Upper lobe of right lung (tissue), 1 donor: ENCODE results near the gene YKT6. TPM values are rescaled to one million over a fixed set of nuclear protein-coding genes. Genes with fewer than 3 reads are reported as not detected.
A peak's percentile ranks its signal among the peaks of the same experiment; 100 is the strongest.

Source experiments
- ATAC-seq: fragments of 200-7000 bp; cut with Tn5 transposase; one replicate; pipeline ENCODE4 v1.9.1; 2020; ENCODE audit warnings: mild to moderate bottlenecking, moderate library complexity
- DNase-seq: peaks from one replicate; pipeline ENCODE4 v3.0.0-alpha.2; 2020
- H3K27ac ChIP-seq: fragments of 200-600 bp; one replicate; pipeline ENCODE4 v1.8.0; 2022
- H3K27me3 ChIP-seq: fragments of 200-600 bp; one replicate; pipeline ENCODE4 v1.8.0; 2022; ENCODE audit warnings: mild to moderate bottlenecking
- H3K36me3 ChIP-seq: fragments of 200-600 bp; one replicate; pipeline ENCODE4 v1.8.0; 2022
- H3K4me1 ChIP-seq: fragments of 200-600 bp; one replicate; pipeline ENCODE4 v1.8.0; 2022
- H3K4me3 ChIP-seq: fragments of 200-600 bp; one replicate; pipeline ENCODE4 v1.8.0; 2022; ENCODE audit warnings: mild to moderate bottlenecking
- H3K9me3 ChIP-seq: fragments of 200-600 bp; one replicate; pipeline ENCODE4 v1.8.0; 2022
- CTCF ChIP-seq: fragments of 200-600 bp; IDR thresholded peaks from one replicate; pipeline ENCODE4 v1.8.0; 2022; ENCODE audit warnings: antibody characterized with exemption
- intact Hi-C: fragments of 100-400 bp; cut with DNase I; formaldehyde crosslinking; loops from one replicate; pipeline ENCODE4 v1.11.0; 2022
- total RNA-seq: library from RNA; stranded (reverse); fragmentation: NEBNext Ultra II Directional; extraction: Animal tissue kit (Norgen Biotek cat#: 25700); gene quantifications from one replicate; pipeline ENCODE4 v1.2.1, GENCODE V29; 2021
- donor health status: DM: no; HTN: yes; CAD: no; lungs with severe emphysema.

The YKT6 gene
- total RNA-seq, 1 donor from 2014 or later, result 54.7 TPM

DNA sequence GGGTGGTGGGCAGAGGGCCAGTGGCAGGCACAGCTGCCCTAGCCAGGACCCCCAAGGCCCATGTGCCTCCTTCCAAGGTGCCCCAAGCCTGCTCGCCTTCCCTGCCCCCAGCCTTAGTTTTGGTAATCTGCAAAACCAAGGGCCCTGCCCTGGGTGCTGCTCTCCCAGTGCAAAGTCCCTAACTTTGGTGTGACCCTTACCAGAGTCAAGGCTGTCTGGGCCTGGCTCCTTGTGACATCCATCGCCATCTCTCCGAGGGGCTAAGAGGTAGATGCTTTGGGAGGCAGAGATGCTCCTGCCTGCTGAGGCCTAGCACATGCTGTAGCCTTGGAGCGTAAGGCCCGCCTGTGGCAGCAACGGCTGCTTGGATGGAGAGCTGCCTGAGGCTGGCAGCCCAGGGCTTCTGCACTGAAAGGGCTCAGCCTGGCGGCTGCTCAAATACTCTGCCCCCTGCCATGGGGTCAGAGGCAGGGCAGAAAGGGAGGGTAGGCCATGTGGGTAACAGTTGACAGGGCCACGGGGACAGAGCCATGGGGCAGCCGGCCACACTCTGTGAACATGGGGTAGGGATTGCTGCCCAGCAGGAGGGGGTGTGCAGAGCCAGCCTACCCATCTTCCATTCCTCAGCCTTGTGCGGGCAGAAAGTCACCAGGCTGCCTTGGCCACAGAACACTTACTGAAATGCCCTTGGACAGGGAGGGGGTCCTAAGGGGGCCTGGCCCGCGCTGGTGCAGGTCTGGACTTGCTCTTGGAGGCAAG, 41.7 kb upstream of the YKT6 start:
- intact Hi-C loops, result no loop called here
- ATAC-seq (no peak), DNase-seq (no peak)

DNA sequence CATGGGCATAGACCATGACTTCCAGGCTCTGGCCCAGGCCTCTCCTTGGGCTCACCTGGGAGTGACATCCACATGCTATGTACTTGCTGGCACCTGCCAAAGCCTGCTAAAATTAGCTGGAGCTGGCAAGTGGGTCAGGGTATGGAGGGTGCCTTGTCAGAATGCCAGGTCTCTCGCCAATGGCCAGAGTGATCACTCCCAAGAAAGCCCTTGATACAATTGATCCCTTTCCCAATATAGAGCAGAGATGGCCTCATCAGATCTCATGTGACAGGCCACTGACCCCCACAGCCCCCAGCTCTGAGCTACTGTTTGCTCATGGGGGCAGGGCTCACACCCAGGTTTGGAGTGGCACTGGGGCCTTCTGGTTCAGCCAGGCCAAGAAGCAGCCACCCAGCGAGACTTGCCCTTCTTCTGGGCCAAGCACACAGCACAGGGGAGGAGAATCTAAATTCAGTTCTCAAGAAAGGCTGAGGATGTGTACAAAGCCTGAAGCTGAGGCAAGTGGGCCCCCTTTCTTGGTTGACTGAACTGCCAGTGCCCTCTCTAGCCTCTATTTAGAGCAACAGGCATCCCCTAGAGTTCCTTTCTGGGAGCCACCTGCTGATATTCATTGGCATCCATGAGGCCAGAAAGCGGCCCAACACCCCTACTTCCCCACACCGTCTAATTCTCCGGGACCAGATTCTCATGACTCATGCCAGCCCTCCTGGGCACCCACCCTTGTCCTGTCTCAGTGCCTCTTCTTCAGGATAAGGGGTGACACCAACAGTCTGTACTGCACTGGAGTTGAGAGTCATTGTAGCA, 40.8 kb upstream of the YKT6 start:
- H3K27ac ChIP-seq, result no peak overlapping the region
- no peaks in the 10 kb centered on the region for H3K4me1 ChIP-seq
- H3K27me3 ChIP-seq, result no peaks in the 10 kb centered on the region
- no peak for TF ChIP-seq CTCF
- H3K36me3 ChIP-seq, result no peaks in the 10 kb centered on the region
- ATAC-seq, result peak; percentile 16
- H3K4me3 ChIP-seq, result no peak overlapping the region
- H3K9me3 ChIP-seq, result no peaks in the 10 kb centered on the region
- intact Hi-C loops, result no loop called here
- no peak for DNase-seq

More for the DNA sequence above, 41.7 kb upstream of the YKT6 start:
- TF ChIP-seq CTCF, result no peak
- Histone ChIP-seq H3K27me3 (no peaks in the 10 kb centered on the region), H3K4me1 (no peaks in the 10 kb centered on the region), H3K9me3 (no peaks in the 10 kb centered on the region), H3K4me3 (no peak overlapping the region), H3K27ac (no peak overlapping the region), H3K36me3 (no peaks in the 10 kb centered on the region)

DNA sequence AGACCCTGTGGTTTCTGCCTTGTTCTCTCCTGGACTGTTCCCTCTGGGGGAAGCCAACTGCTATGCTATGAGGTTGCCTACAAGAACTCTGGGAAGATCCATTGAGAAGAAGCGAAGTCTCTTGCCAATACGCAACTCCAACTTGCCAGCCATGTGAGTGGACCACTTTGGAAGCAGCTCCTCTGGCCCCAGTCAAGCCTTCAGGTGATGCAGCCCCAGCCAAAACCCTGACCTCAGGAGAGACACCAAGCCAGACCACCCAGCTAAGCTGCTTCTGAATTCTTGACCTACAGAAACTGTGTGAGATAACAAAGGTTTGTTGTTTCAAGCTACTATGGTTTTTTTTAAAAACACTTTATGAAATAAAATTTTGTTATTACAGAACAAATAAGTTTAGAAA, 39.4 kb upstream of the YKT6 start:
- Histone ChIP-seq H3K4me3 (no peak overlapping the region), H3K27me3 (no peaks in the 10 kb centered on the region), H3K4me1 (no peaks in the 10 kb centered on the region), H3K9me3 (no peaks in the 10 kb centered on the region), H3K27ac (no peak overlapping the region), H3K36me3 (no peaks in the 10 kb centered on the region)
- ATAC-seq, result no peak
- intact Hi-C loops, result no loop called here
- no peak for DNase-seq
- TF ChIP-seq CTCF, result no peak

DNA sequence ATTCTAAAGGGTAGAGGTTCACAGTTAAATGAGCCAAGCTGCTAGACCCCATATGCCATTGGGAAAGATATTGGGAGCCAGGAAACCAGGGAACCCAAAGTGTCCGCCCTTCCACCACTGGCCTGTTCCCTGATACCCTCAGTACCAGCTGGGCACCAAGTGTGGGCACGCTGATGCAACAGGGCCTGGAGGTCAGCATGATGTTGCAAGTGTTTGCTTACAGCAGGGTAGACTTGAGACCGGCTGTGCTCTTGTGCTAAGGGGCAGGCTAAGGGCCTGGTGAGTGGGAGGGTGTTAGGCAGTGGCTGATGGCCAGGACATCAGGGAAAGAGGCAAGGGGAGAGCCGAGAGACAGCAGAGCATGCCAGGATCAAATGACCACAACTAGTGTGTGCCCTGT, 38.6 kb upstream of the YKT6 start:
- H3K27ac ChIP-seq, result no peak overlapping the region
- DNase-seq (peak; percentile 79), ATAC-seq (peak; percentile 67)
- intact Hi-C loops, result no loop called here
- H3K36me3 ChIP-seq, result no peaks in the 10 kb centered on the region
- TF ChIP-seq CTCF, result no peak
- H3K4me3 ChIP-seq, result no peak overlapping the region
- H3K9me3 ChIP-seq, result no peaks in the 10 kb centered on the region
- H3K27me3 ChIP-seq, result no peaks in the 10 kb centered on the region
- no peaks in the 10 kb centered on the region for H3K4me1 ChIP-seq

- intact Hi-C loops, result no loop called here
- Histone ChIP-seq H3K27me3 (no peaks in the 10 kb centered on the region), H3K4me1 (no peaks in the 10 kb centered on the region), H3K9me3 (no peaks in the 10 kb centered on the region), H3K27ac (no peak overlapping the region), H3K36me3 (no peaks in the 10 kb centered on the region), H3K4me3 (no peak overlapping the region)
- no peak for ATAC-seq
- TF ChIP-seq CTCF, result no peak
- DNase-seq, result no peak
These were observed 37.9 kb upstream of the YKT6 start for GRCh38 chr7:44162785-44163395.
